T-cell (primary cell): ENCODE measurements around the gene COA1. TPM values are rescaled to one million over a fixed set of nuclear protein-coding genes. Genes with fewer than 3 reads are reported as not detected.
A peak's percentile ranks its signal among the peaks of the same experiment; 100 is the strongest.

Experiments used
- ATAC-seq, 4 experiments: fragments of 200-7000 bp in 3 of 4; fragments of 150-1000 bp in 1 of 4; cut with Tn5 transposase; replicated peaks in 1 of 4; 1 replicate in 3 of 4; 2 replicates in 1 of 4; pipeline ENCODE4 v1.10.0; 2021; ENCODE audit warnings: moderate library complexity in 3 of 4, mild to moderate bottlenecking in 2 of 4, moderate number of reproducible peaks in 1 of 4
- CTCF ChIA-PET, 2 donors: fragments of 300-600 bp; sonication (Branson Sonifier 250); formaldehyde crosslinking; loops; one replicate each; lab custom pipeline; 2022; ENCODE audit warnings: antibody characterized with exemption in 2 of 2; lab: Charles Lee
- POLR2A ChIA-PET, 2 donors: fragments of 300-600 bp; sonication (Branson Sonifier 250); formaldehyde crosslinking; loops; one replicate each; lab custom pipeline; 2022; ENCODE audit warnings: antibody characterized with exemption in 2 of 2; lab: Charles Lee
- DNase-seq, 35 experiments: peaks; one replicate each; pipeline versions ENCODE4 v3.0.0 to v3.0.0-alpha.2; 2013 to 2023
- H3K27ac ChIP-seq: one replicate; pipeline ENCODE4 v1.5.1; 2013; ENCODE audit warnings: low read length
- H3K27me3 ChIP-seq, 2 experiments: replicated peaks in 1 of 2; 1 replicate in 1 of 2; 2 replicates in 1 of 2; pipeline versions ENCODE4 v1.6.1 to v1.7.0; 2013; ENCODE audit warnings: low read length in 1 of 2, mixed read lengths in 1 of 2; ENCODE audit not compliant: control insufficient read depth in 2 of 2, insufficient read depth in 2 of 2; ENCODE audit errors: extremely low read depth in 1 of 2
- H3K36me3 ChIP-seq, 2 donors: 1 replicate in 1 of 2; 2 replicates in 1 of 2; pipeline versions ENCODE4 v1.6.1 to v1.7.0; 2013; ENCODE audit warnings: low read length in 1 of 2; ENCODE audit not compliant: control insufficient read depth in 2 of 2, insufficient read depth in 1 of 2; ENCODE audit errors: extremely low read depth in 1 of 2
- H3K4me1 ChIP-seq, 2 experiments: 1 replicate in 1 of 2; 2 replicates in 1 of 2; pipeline versions ENCODE4 v1.6.1 to v1.7.0; 2013; ENCODE audit warnings: low read length in 2 of 2, mixed read lengths in 1 of 2; ENCODE audit not compliant: insufficient read depth in 2 of 2, control insufficient read depth in 1 of 2; ENCODE audit errors: extremely low read depth in 1 of 2
- H3K4me3 ChIP-seq, 2 donors: 1 replicate in 1 of 2; 2 replicates in 1 of 2; pipeline versions ENCODE4 v1.5.1 to v1.7.0; 2013; ENCODE audit warnings: mild to moderate bottlenecking in 2 of 2, low read length in 1 of 2, moderate library complexity in 1 of 2; ENCODE audit not compliant: control insufficient read depth in 1 of 2; ENCODE audit errors: extremely low read depth in 1 of 2
- H3K9me3 ChIP-seq: 2 replicates; pipeline ENCODE4 v1.7.0; 2013
- H3K27ac Mint-ChIP-seq, 2 donors: one replicate each; pipeline ENCODE4 v1.8.0; 2020 to 2021; ENCODE audit warnings: mild to moderate bottlenecking in 2 of 2, mixed read lengths in 2 of 2
- H3K27me3 Mint-ChIP-seq, 2 donors: one replicate each; pipeline ENCODE4 v1.8.0; 2021 to 2022; ENCODE audit warnings: mixed read lengths in 2 of 2
- H3K36me3 Mint-ChIP-seq: one replicate; pipeline ENCODE4 v1.8.0; 2021; ENCODE audit warnings: mixed read lengths
- H3K4me1 Mint-ChIP-seq, 3 donors: one replicate each; pipeline ENCODE4 v1.8.0; 2020 to 2022; ENCODE audit warnings: mixed read lengths in 3 of 3, mild to moderate bottlenecking in 1 of 3
- H3K4me3 Mint-ChIP-seq, 3 donors: one replicate each; pipeline ENCODE4 v1.8.0; 2020 to 2022; ENCODE audit warnings: mild to moderate bottlenecking in 3 of 3, mixed read lengths in 3 of 3, moderate library complexity in 3 of 3
- H3K9me3 Mint-ChIP-seq, 3 donors: one replicate each; pipeline ENCODE4 v1.8.0; 2020 to 2022; ENCODE audit warnings: mixed read lengths in 3 of 3
- WGBS: methylation state at CpG from one replicate; pipeline ENCODE4 v1.1.5; 2013; ENCODE audit warnings: missing lambda C conversion rate; ENCODE audit not compliant: insufficient coverage; 5-methylcytosine and 5-hydroxymethylcytosine counted together
- total RNA-seq, 35 experiments: library from RNA in 6 of 35; stranded (reverse) in 6 of 35; fragments of 120-200 nt in 1 of 35; gene quantifications; one replicate each; pipeline versions ENCODE4 v1.2.1 to v1.2.4 and lab custom pipeline; 2013 to 2026

The COA1 gene
- total RNA-seq, 5 donors from 2014 or later (not counting 1 experiment from before 2014, with no cell fraction given) = 49.6 to 92.1 (median 67.8) TPM

DNA sequence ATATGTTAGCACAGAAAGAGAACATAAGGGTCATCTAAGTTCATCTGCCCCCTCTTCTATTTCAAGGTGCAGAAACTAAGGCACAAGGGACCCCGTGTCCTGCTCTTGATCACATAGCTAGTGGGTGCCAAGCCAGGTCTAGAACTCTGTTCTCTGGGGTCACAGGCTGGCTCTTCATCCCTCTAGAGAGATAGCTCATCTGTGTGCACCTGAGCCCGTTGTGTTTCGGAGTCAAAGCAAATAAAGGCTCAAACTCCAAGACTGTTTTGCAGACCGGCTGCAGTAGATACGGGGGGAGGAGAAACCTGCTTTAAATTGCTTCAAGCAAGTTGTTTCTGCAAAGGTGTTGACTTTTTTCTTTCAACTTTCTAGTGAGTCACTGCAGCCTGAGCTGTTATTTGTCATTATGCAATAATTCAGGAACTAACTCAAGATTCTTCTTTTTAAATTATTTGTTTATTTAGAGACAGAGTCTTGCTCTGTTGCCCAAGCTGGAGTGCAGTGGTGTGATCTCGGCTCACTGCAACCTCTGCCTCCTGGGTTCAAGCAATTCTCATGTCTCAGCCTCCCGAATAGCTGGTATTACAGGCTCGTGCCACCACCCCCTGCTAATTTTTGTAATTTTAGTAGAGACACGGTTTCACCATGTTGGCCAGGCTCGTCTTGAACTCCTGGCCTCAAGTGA is 35.6 kb upstream of the COA1 start:
- no peaks in the 10 kb centered on the region for H3K9me3 Mint-ChIP-seq
- H3K27me3 ChIP-seq = no peaks in the 10 kb centered on the region
- ChIA-PET POLR2A (interaction anchor here (0.6 to 0.7 kb wide), 3 partner anchors 27 to 840 kb away, joined by 7 to 10 read pairs (median 8); no protein-coding TSS in a partner anchor), CTCF (interaction anchor here (0.7 to 1.4 kb wide), 3 partner anchors 60 to 887 kb away, joined by 3 to 4 read pairs (median 4); partner anchors contain the start of gene STK17A (in 1 of the 2))
- H3K4me3 Mint-ChIP-seq = peak overlapping the region in 1 of 3 donors; percentile 62
- H3K36me3 Mint-ChIP-seq = no peaks in the 10 kb centered on the region
- H3K4me1 ChIP-seq = peaks cover 0 to 6% of the 10 kb centered on the region in 2 experiments
- H3K36me3 ChIP-seq = no peaks in the 10 kb centered on the region
- no peaks in the 10 kb centered on the region for H3K27me3 Mint-ChIP-seq
- WGBS = 96% methylated on average over 6 of the region's 10 CpGs
- no peak overlapping the region for H3K27ac ChIP-seq
- DNase-seq = no peak
- peak in 2 of 4 experiments; percentile 40 to 44 for ATAC-seq
- H3K4me1 Mint-ChIP-seq = peaks cover 28 to 43% (median 40%) of the 10 kb centered on the region in 3 donors
- H3K27ac Mint-ChIP-seq = peak overlapping the region; percentile 52 to 55
- H3K9me3 ChIP-seq = no peaks in the 10 kb centered on the region
- H3K4me3 ChIP-seq = no peak overlapping the region

- H3K4me1 ChIP-seq = peaks cover 2 to 6% of the 10 kb centered on the region in 2 experiments
- no peaks in the 10 kb centered on the region for H3K36me3 Mint-ChIP-seq
- WGBS = 80% methylated on average over 1 of the region's 9 CpGs
- H3K9me3 Mint-ChIP-seq = no peaks in the 10 kb centered on the region
- peak in 21 of 35 experiments; percentile 9 to 45 (median 25) for DNase-seq
- peaks cover 34 to 47% (median 47%) of the 10 kb centered on the region in 3 donors for H3K4me1 Mint-ChIP-seq
- no peak overlapping the region for H3K27ac ChIP-seq
- H3K9me3 ChIP-seq = no peaks in the 10 kb centered on the region
- ChIA-PET POLR2A (interaction anchor here (0.6 to 0.7 kb wide), 4 partner anchors 21 to 839 kb away, joined by 7 to 11 read pairs (median 9); no protein-coding TSS in a partner anchor), CTCF (interaction anchor here (0.6 to 1.4 kb wide), 5 partner anchors 61 to 886 kb away, joined by 3 to 4 read pairs (median 3); partner anchors contain the start of gene STK17A (in 1 of the 2))
- no peak overlapping the region for H3K4me3 ChIP-seq
- peak overlapping the region; percentile 52 to 55 for H3K27ac Mint-ChIP-seq
- H3K36me3 ChIP-seq = no peaks in the 10 kb centered on the region
- peak; percentile 23 to 53 (median 51) for ATAC-seq
- no peaks in the 10 kb centered on the region for H3K27me3 Mint-ChIP-seq
- H3K4me3 Mint-ChIP-seq = peak overlapping the region; percentile 21 to 62 (median 35)
- no peaks in the 10 kb centered on the region for H3K27me3 ChIP-seq
These were observed 34.9 kb upstream of the COA1 start for GRCh38 chr7:43764039-43764761.

DNA sequence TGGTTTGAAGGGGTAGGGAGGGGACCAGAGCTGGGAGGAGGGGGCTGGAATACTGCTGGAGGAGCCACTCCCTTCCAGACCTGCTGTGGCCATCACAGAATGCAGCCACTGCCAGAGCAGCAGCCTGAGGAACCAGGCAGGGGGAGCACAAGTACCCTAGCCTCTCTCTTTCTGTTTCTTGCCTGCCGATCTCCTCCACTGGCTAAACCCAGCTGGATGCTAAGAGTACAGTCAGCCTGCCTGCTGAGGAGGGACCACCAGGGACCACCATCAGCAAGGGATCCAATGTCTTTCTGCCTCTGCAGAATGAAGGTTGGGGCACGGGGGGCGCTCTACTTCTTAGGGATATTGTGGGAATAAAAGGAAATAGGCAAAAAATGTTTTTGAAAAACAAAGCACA is 33.9 kb upstream of the COA1 start:
- no peak overlapping the region for H3K27ac Mint-ChIP-seq
- no peak for DNase-seq
- H3K4me1 ChIP-seq = peaks cover 2 to 7% of the 10 kb centered on the region in 2 experiments

DNA sequence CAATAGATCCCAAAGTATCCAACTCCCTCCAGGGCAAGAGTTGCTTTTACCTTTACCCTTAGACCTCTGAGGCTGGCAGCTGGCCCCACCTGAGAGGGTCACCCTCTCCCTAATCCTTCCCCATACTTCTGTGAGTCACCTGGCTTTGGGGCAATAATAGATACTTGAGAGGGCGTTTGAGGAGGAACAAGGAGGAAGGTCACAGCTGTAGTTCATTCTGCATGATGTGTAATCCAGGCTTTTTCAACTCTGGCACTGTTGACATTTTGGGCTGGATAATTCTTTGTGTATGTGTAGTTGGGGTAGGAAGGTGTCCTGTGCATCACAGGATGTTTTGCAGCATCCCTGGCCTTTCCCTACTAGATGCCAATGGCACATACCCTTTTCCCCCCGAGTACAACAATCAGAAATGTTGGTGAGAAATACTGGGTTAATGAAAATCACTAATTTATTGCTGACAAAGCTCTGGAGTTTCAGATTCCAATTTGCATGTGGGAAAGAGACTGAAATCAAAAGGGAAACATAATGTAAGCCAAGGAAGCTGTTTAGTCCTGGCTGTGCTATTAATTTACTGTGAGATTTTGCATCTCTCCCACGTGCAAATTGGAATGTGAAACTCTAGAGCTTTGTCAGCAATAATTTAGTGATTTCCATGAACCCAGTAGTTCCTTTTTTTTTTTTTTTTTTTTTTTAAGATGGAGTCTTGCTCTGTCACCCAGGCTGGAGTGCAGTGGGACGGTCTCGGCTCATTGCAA is 32.8 kb upstream of the COA1 start:
- Histone ChIP-seq H3K4me1 (peaks cover 2 to 14% of the 10 kb centered on the region in 2 experiments), H3K36me3 (no peaks in the 10 kb centered on the region), H3K9me3 (no peaks in the 10 kb centered on the region), H3K4me3 (no peak overlapping the region), H3K27ac (no peak overlapping the region), H3K27me3 (no peaks in the 10 kb centered on the region)
- ChIA-PET CTCF (interaction anchor here in 1 of 2 donors (0.5 to 0.7 kb wide), 4 partner anchors 39 to 446 kb away, joined by 4 to 5 read pairs (median 4); no protein-coding TSS in a partner anchor), POLR2A (interaction anchor here (0.6 to 1.0 kb wide), 4 partner anchors 32 to 179 kb away, joined by 3 to 7 read pairs (median 3); partner anchors contain the start of gene STK17A (in 1 of the 2))
- H3K4me3 Mint-ChIP-seq = no peak overlapping the region
- no peak overlapping the region for H3K27ac Mint-ChIP-seq
- no peak for ATAC-seq
- H3K27me3 Mint-ChIP-seq = no peaks in the 10 kb centered on the region
- no CpG with 5 or more reads among the region's 5 CpGs for WGBS
- no peak for DNase-seq
- H3K9me3 Mint-ChIP-seq = no peaks in the 10 kb centered on the region
- H3K4me1 Mint-ChIP-seq = peaks cover 45 to 58% (median 54%) of the 10 kb centered on the region in 3 donors
- H3K36me3 Mint-ChIP-seq = no peaks in the 10 kb centered on the region

More for the DNA sequence above, 33.9 kb upstream of the COA1 start:
- no peaks in the 10 kb centered on the region for H3K27me3 ChIP-seq
- no peak overlapping the region for H3K4me3 ChIP-seq
- no peak for ATAC-seq
- Mint-ChIP-seq H3K9me3 (no peaks in the 10 kb centered on the region), H3K36me3 (no peaks in the 10 kb centered on the region), H3K4me1 (peaks cover 35 to 48% (median 45%) of the 10 kb centered on the region in 3 donors), H3K27me3 (no peaks in the 10 kb centered on the region), H3K4me3 (no peak overlapping the region)
- H3K27ac ChIP-seq = no peak overlapping the region
- ChIA-PET CTCF (interaction anchor here in 1 of 2 donors (0.6 kb wide), 1 partner anchor 41 kb away, joined by 5 read pairs; no protein-coding TSS in a partner anchor), POLR2A (no interaction called here)
- H3K9me3 ChIP-seq = no peaks in the 10 kb centered on the region
- no CpG with 5 or more reads among the region's 3 CpGs for WGBS
- H3K36me3 ChIP-seq = no peaks in the 10 kb centered on the region

DNA sequence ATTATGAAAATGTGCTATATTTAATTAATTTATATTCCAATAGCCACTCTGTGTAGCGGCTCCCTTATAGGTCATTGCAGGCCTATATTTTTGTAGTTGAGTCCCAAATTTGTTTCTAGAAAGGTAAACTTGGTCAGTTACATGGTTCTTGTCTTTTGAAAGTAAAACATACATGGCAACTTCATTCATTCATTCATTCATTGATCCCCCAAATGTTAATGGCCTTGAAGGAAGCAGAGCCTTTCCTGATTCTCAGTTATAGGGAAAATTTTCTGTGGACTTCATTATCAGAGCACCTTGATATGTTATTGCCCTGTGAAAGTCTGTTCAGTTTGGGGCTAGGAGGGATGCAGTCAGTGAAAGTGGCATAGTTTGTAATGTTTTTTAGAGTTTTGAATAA is 32.1 kb upstream of the COA1 start:
- DNase-seq (no peak), ATAC-seq (no peak)
- Histone ChIP-seq H3K27ac (no peak overlapping the region), H3K4me1 (peaks cover 2 to 14% of the 10 kb centered on the region in 2 experiments), H3K27me3 (no peaks in the 10 kb centered on the region), H3K4me3 (no peak overlapping the region), H3K36me3 (no peaks in the 10 kb centered on the region), H3K9me3 (no peaks in the 10 kb centered on the region)
- WGBS = no CpG with 5 or more reads among the region's 1 CpG
- ChIA-PET CTCF (interaction anchor here (0.7 to 1.4 kb wide), 2 partner anchors 112 to 179 kb away, joined by 7 to 12 read pairs; partner anchors contain the start of gene STK17A (in 1 of the 2)), POLR2A (interaction anchor here in 1 of 2 donors (0.6 kb wide), 1 partner anchor 157 kb away, joined by 3 read pairs; no protein-coding TSS in a partner anchor)
- Mint-ChIP-seq H3K4me3 (peak overlapping the region in 1 of 3 donors; percentile 15), H3K9me3 (no peaks in the 10 kb centered on the region), H3K4me1 (peaks cover 46 to 63% (median 55%) of the 10 kb centered on the region in 3 donors), H3K27ac (no peak overlapping the region), H3K27me3 (no peaks in the 10 kb centered on the region), H3K36me3 (no peaks in the 10 kb centered on the region)
